ENCODE data around the gene NTN5.

Gene NTN5

GRCh38 chr19:48656840-48657474, 15.9 kb downstream of the NTN5 start:
- Histone ChIP-seq H3K4me3 (ENCODE audit: low read length) (no peak overlapping the region), H2AFZ (ENCODE audit: low read depth, low read length) (no peak overlapping the region), H3K27me3 (ENCODE audit: insufficient read depth, low read length) (no peaks in the 10 kb centered on the region), H3K36me3 (ENCODE audit: insufficient read depth, low read length) (no peaks in the 10 kb centered on the region), H3K4me1 (ENCODE audit: insufficient read depth, low read length) (peaks cover 6% of the 10 kb centered on the region), H3K9me3 (ENCODE audit: low read length) (no peaks in the 10 kb centered on the region)

GRCh38 chr19:48654299-48655059, 18.3 kb downstream of the NTN5 start:
- Histone ChIP-seq H3K9me3 (ENCODE audit: low read length) (no peaks in the 10 kb centered on the region), H3K27me3 (ENCODE audit: insufficient read depth, low read length) (no peaks in the 10 kb centered on the region), H3K4me3 (ENCODE audit: low read length) (no peak overlapping the region), H2AFZ (ENCODE audit: low read depth, low read length) (no peak overlapping the region), H3K36me3 (ENCODE audit: insufficient read depth, low read length) (no peaks in the 10 kb centered on the region), H3K4me1 (ENCODE audit: insufficient read depth, low read length) (peaks cover 6% of the 10 kb centered on the region)

- Histone ChIP-seq H2AFZ (ENCODE audit: low read depth, low read length) (no peak overlapping the region), H3K4me3 (ENCODE audit: low read length) (no peak overlapping the region), H3K36me3 (ENCODE audit: insufficient read depth, low read length) (no peaks in the 10 kb centered on the region), H3K27me3 (ENCODE audit: insufficient read depth, low read length) (no peaks in the 10 kb centered on the region), H3K9me3 (ENCODE audit: low read length) (no peaks in the 10 kb centered on the region), H3K4me1 (ENCODE audit: insufficient read depth, low read length) (no peaks in the 10 kb centered on the region)
Observed at GRCh38 chr19:48651683-48652048, 21.2 kb downstream of the NTN5 start.

- Histone ChIP-seq H3K4me3 (ENCODE audit: low read length) (no peak overlapping the region), H3K36me3 (ENCODE audit: insufficient read depth, low read length) (no peaks in the 10 kb centered on the region), H3K4me1 (ENCODE audit: insufficient read depth, low read length) (peaks cover under 1% of the 10 kb centered on the region), H2AFZ (ENCODE audit: low read depth, low read length) (no peak overlapping the region), H3K9me3 (ENCODE audit: low read length) (no peaks in the 10 kb centered on the region), H3K27me3 (ENCODE audit: insufficient read depth, low read length) (no peaks in the 10 kb centered on the region)
Observed at GRCh38 chr19:48650974-48651682, 21.7 kb downstream of the NTN5 start.

GRCh38 chr19:48648134-48648533, 24.7 kb downstream of the NTN5 start:
- Histone ChIP-seq H2AFZ (ENCODE audit: low read depth, low read length) (no peak overlapping the region), H3K9me3 (ENCODE audit: low read length) (no peaks in the 10 kb centered on the region), H3K36me3 (ENCODE audit: insufficient read depth, low read length) (no peaks in the 10 kb centered on the region), H3K4me3 (ENCODE audit: low read length) (no peak overlapping the region), H3K27me3 (ENCODE audit: insufficient read depth, low read length) (no peaks in the 10 kb centered on the region), H3K4me1 (ENCODE audit: insufficient read depth, low read length) (peaks cover 14% of the 10 kb centered on the region)

GRCh38 chr19:48646722-48647216, 26.0 kb downstream of the NTN5 start:
- Histone ChIP-seq H3K36me3 (ENCODE audit: insufficient read depth, low read length) (no peaks in the 10 kb centered on the region), H3K4me1 (ENCODE audit: insufficient read depth, low read length) (peaks cover 14% of the 10 kb centered on the region), H3K4me3 (ENCODE audit: low read length) (no peak overlapping the region), H2AFZ (ENCODE audit: low read depth, low read length) (no peak overlapping the region), H3K9me3 (ENCODE audit: low read length) (no peaks in the 10 kb centered on the region), H3K27me3 (ENCODE audit: insufficient read depth, low read length) (no peaks in the 10 kb centered on the region)

GRCh38 chr19:48646001-48646721, 26.7 kb downstream of the NTN5 start, which contains the start of gene CA11:
TSS of gene CA11 (minus strand) at chr19:48646187. CDS start at chr19:48645632, 555 bp downstream.
- Histone ChIP-seq H3K4me3 (ENCODE audit: low read length) (peak within 1 kb of the TSS; percentile 60), H3K36me3 (ENCODE audit: insufficient read depth, low read length) (no peaks in the 10 kb centered on the region), H3K9me3 (ENCODE audit: low read length) (no peaks in the 10 kb centered on the region), H2AFZ (ENCODE audit: low read depth, low read length) (peak within 1 kb of the TSS; percentile 90), H3K27me3 (ENCODE audit: insufficient read depth, low read length) (no peaks in the 10 kb centered on the region), H3K4me1 (ENCODE audit: insufficient read depth, low read length) (peaks cover 14% of the 10 kb centered on the region)

GRCh38 chr19:48645620-48646000, 27.2 kb downstream of the NTN5 start:
- H3K4me3 ChIP-seq (ENCODE audit: low read length), result peak overlapping the region; percentile 60
- no peaks in the 10 kb centered on the region for H3K36me3 ChIP-seq (ENCODE audit: insufficient read depth, low read length)
- peaks cover 14% of the 10 kb centered on the region for H3K4me1 ChIP-seq (ENCODE audit: insufficient read depth, low read length)
- H3K27me3 ChIP-seq (ENCODE audit: insufficient read depth, low read length), result no peaks in the 10 kb centered on the region
- H3K9me3 ChIP-seq (ENCODE audit: low read length), result no peaks in the 10 kb centered on the region
- H2AFZ ChIP-seq (ENCODE audit: low read depth, low read length), result peak overlapping the region; percentile 90

- Histone ChIP-seq H3K27me3 (ENCODE audit: insufficient read depth, low read length) (no peaks in the 10 kb centered on the region), H3K4me1 (ENCODE audit: insufficient read depth, low read length) (peaks cover 14% of the 10 kb centered on the region), H2AFZ (ENCODE audit: low read depth, low read length) (peak overlapping the region; percentile 90), H3K36me3 (ENCODE audit: insufficient read depth, low read length) (no peaks in the 10 kb centered on the region), H3K4me3 (ENCODE audit: low read length) (peak overlapping the region; percentile 60), H3K9me3 (ENCODE audit: low read length) (no peaks in the 10 kb centered on the region)
Observed at GRCh38 chr19:48644839-48645619, 27.8 kb downstream of the NTN5 start.

- H3K36me3 ChIP-seq (ENCODE audit: insufficient read depth, low read length), result no peaks in the 10 kb centered on the region
Observed at GRCh38 chr19:48644355-48644754, 28.5 kb downstream of the NTN5 start.

GRCh38 chr19:48642862-48643261, 30.0 kb downstream of the NTN5 start:
- H2AFZ ChIP-seq (ENCODE audit: low read depth, low read length), result no peak overlapping the region
- H3K4me1 ChIP-seq (ENCODE audit: insufficient read depth, low read length), result peaks cover 19% of the 10 kb centered on the region
- no peaks in the 10 kb centered on the region for H3K36me3 ChIP-seq (ENCODE audit: insufficient read depth, low read length)
- no peaks in the 10 kb centered on the region for H3K9me3 ChIP-seq (ENCODE audit: low read length)
- H3K4me3 ChIP-seq (ENCODE audit: low read length), result no peak overlapping the region
- H3K27me3 ChIP-seq (ENCODE audit: insufficient read depth, low read length), result no peaks in the 10 kb centered on the region

More at GRCh38 chr19:48644355-48644754, 28.5 kb downstream of the NTN5 start:
- no peaks in the 10 kb centered on the region for H3K27me3 ChIP-seq (ENCODE audit: insufficient read depth, low read length)
- peaks cover 14% of the 10 kb centered on the region for H3K4me1 ChIP-seq (ENCODE audit: insufficient read depth, low read length)
- no peak overlapping the region for H2AFZ ChIP-seq (ENCODE audit: low read depth, low read length)
- H3K4me3 ChIP-seq (ENCODE audit: low read length), result peak overlapping the region; percentile 7
- no peaks in the 10 kb centered on the region for H3K9me3 ChIP-seq (ENCODE audit: low read length)

- H3K4me3 ChIP-seq (ENCODE audit: low read length), result no peak overlapping the region
- no peaks in the 10 kb centered on the region for H3K27me3 ChIP-seq (ENCODE audit: insufficient read depth, low read length)
- no peaks in the 10 kb centered on the region for H3K36me3 ChIP-seq (ENCODE audit: insufficient read depth, low read length)
- peaks cover 19% of the 10 kb centered on the region for H3K4me1 ChIP-seq (ENCODE audit: insufficient read depth, low read length)
- no peak overlapping the region for H2AFZ ChIP-seq (ENCODE audit: low read depth, low read length)
- no peaks in the 10 kb centered on the region for H3K9me3 ChIP-seq (ENCODE audit: low read length)
Observed at GRCh38 chr19:48641850-48642249, 31.0 kb downstream of the NTN5 start.
